ENCODE data around the gene OTOS.

GRCh38 chr2:240166191-240166590 lies 25.7 kb upstream of the OTOS start:
- TF ChIP-seq CTCF (conservative IDR thresholded peaks at IDR 0.05 in 1 of 2, IDR thresholded peaks at IDR 0.05 in 1 of 2; ENCODE audit: extremely low read depth in 1 of 2, insufficient read depth in 1 of 2, low read depth in 1 of 2, low read length in 2 of 2) = no peak
- no peak for TF ChIP-seq EZH2 (IDR thresholded peaks at IDR 0.05; ENCODE audit: borderline replicate concordance, low read length)

Measured in mammary epithelial cell (primary cell).